OCI-LY7 (cell line): ENCODE results near the gene FMNL2. TPM values are rescaled to one million over a fixed set of nuclear protein-coding genes. Genes with fewer than 3 reads are reported as not detected.

Source experiments
- BruUV-seq: library from RNA; stranded (reverse); fragments of 400-500 nt; replicated peaks from 2 replicates; lab custom pipeline; 2021; lab: Mats Ljungman, UMichigan
- CTCF ChIA-PET: fragments of 300-600 bp; sonication (Branson Sonifier 250); formaldehyde crosslinking; loops from one replicate; lab custom pipeline; 2022; ENCODE audit warnings: antibody characterized with exemption; ENCODE audit not compliant: unreplicated experiment; lab: Charles Lee
- POLR2A ChIA-PET: fragments of 300-600 bp; sonication (Branson Sonifier 250); formaldehyde crosslinking; loops from one replicate; lab custom pipeline; 2022; ENCODE audit warnings: antibody characterized with exemption; lab: Charles Lee
- DNase-seq: peaks from one replicate; pipeline ENCODE4 v3.0.0-alpha.2; 2015; ENCODE audit warnings: low spot score
- H2AFZ ChIP-seq: fragments of 200-600 bp; sonication (generic), shearing (Covaris generic); 2 replicates; pipeline ENCODE4 v1.6.1; 2014; ENCODE audit warnings: mild to moderate bottlenecking, antibody characterized with exemption, low read length, moderate library complexity
- H3K27ac ChIP-seq: fragments of 200-600 bp; sonication (generic); 2 replicates; pipeline ENCODE4 v1.5.1; 2014; ENCODE audit warnings: mixed run types, low read depth, mild to moderate bottlenecking, moderate library complexity, low read length, inconsistent platforms; ENCODE audit not compliant: poor library complexity, severe bottlenecking
- H3K36me3 ChIP-seq: fragments of 200-600 bp; sonication (generic); 2 replicates; pipeline ENCODE4 v1.6.1; 2014; ENCODE audit warnings: mild to moderate bottlenecking, antibody characterized with exemption, low read length, moderate library complexity, mixed read lengths; ENCODE audit not compliant: insufficient read depth
- H3K4me1 ChIP-seq: fragments of 200-600 bp; sonication (generic); 2 replicates; pipeline ENCODE4 v1.5.1; 2014; ENCODE audit warnings: mild to moderate bottlenecking, low read length; ENCODE audit not compliant: insufficient read depth, poor library complexity, severe bottlenecking
- H3K4me2 ChIP-seq: fragments of 200-600 bp; sonication (generic); 2 replicates; pipeline ENCODE4 v1.6.1; 2014; ENCODE audit warnings: mild to moderate bottlenecking, low read length
- H3K4me3 ChIP-seq: fragments of 200-600 bp; sonication (generic); 2 replicates; pipeline ENCODE4 v1.5.1; 2014; ENCODE audit warnings: mild to moderate bottlenecking, low read depth, low read length; ENCODE audit not compliant: poor library complexity, severe bottlenecking
- H3K79me2 ChIP-seq: fragments of 200-600 bp; sonication (generic); 2 replicates; pipeline ENCODE4 v1.6.1; 2016; ENCODE audit warnings: low read depth, mild to moderate bottlenecking, low read length, moderate library complexity, mixed read lengths; ENCODE audit not compliant: insufficient read depth
- H3K9me2 ChIP-seq: fragments of 200-600 bp; sonication (generic); 2 replicates; pipeline ENCODE4 v1.6.1; 2016; ENCODE audit warnings: mild to moderate bottlenecking, low read length, mixed read lengths; ENCODE audit not compliant: insufficient read depth
- H3K9me3 ChIP-seq: fragments of 200-600 bp; sonication (generic); 2 replicates; pipeline ENCODE4 v1.6.1; 2014; ENCODE audit warnings: mild to moderate bottlenecking, mixed run types, low read length, mixed read lengths
- H4K20me1 ChIP-seq: fragments of 200-600 bp; sonication (generic); 2 replicates; pipeline ENCODE4 v1.6.1; 2014; ENCODE audit warnings: mild to moderate bottlenecking, antibody characterized with exemption, low read length, moderate library complexity, mixed read lengths; ENCODE audit not compliant: insufficient read depth
- CTCF ChIP-seq: fragments of 200-600 bp; sonication (generic); conservative IDR thresholded peaks from 2 replicates; pipeline ENCODE4 v1.5.1; 2014; ENCODE audit warnings: mild to moderate bottlenecking, antibody characterized with exemption, low read length, moderate library complexity, mixed read lengths
- EZH2phosphoT487 ChIP-seq: fragments of 200-600 bp; sonication (generic); IDR thresholded peaks from 2 replicates; pipeline ENCODE4 v1.6.1; 2018; ENCODE audit warnings: low read depth, borderline replicate concordance, mild to moderate bottlenecking, mixed run types, antibody characterized with exemption, low read length, moderate library complexity, mixed read lengths
- intact Hi-C: fragments of 100-400 bp; cut with micrococcal nuclease; formaldehyde crosslinking; loops from one replicate; pipeline ENCODE4 v1.10.0; 2022; ENCODE audit not compliant: unreplicated experiment
- total RNA-seq, 2 experiments: library from RNA; depleted of rRNA in 1 of 2; stranded (reverse); fragments of >200 nt in 1 of 2; shearing (Covaris generic) in 1 of 2; gene quantifications; 2 replicates each; pipeline ENCODE4 v1.2.3, GENCODE V29; 2014 to 2022

Gene FMNL2
- total RNA-seq, 2 experiments from 2014 or later, result 0.03 to 0.21 TPM

- TF ChIP-seq EZH2phosphoT487, result no peak
- ChIA-PET POLR2A (no interaction called here), CTCF (no interaction called here)
- H2AFZ ChIP-seq, result no peak overlapping the region
- H3K4me3 ChIP-seq, result no peak overlapping the region
- no peaks in the 10 kb centered on the region for H3K79me2 ChIP-seq
- no peaks in the 10 kb centered on the region for H3K4me1 ChIP-seq
- no peaks in the 10 kb centered on the region for H3K9me3 ChIP-seq
- no peak for DNase-seq
- no peaks in the 10 kb centered on the region for H3K36me3 ChIP-seq
- H3K9me2 ChIP-seq, result no peaks in the 10 kb centered on the region
- intact Hi-C loops, result no loop called here
- no peak overlapping the region for H3K4me2 ChIP-seq
- no peak overlapping the region for H3K27ac ChIP-seq
- no TSS peak for BruUV-seq
- H4K20me1 ChIP-seq, result no peaks in the 10 kb centered on the region
Measured at GRCh38 chr2:152587187-152587947, 252.4 kb downstream of the FMNL2 start.

GRCh38 chr2:152588998-152589397 lies 254.0 kb downstream of the FMNL2 start:
- Histone ChIP-seq H4K20me1 (no peaks in the 10 kb centered on the region), H3K4me2 (no peak overlapping the region), H3K4me1 (no peaks in the 10 kb centered on the region), H3K9me3 (no peaks in the 10 kb centered on the region), H3K4me3 (no peak overlapping the region), H3K36me3 (no peaks in the 10 kb centered on the region), H3K9me2 (no peaks in the 10 kb centered on the region), H3K27ac (no peak overlapping the region), H3K79me2 (no peaks in the 10 kb centered on the region), H2AFZ (no peak overlapping the region)
- DNase-seq, result no peak
- CTCF ChIA-PET, result no interaction called here
- no TSS peak for BruUV-seq
- intact Hi-C loops, result no loop called here
- POLR2A ChIA-PET, result interaction anchor here (0.5 kb wide), 1 partner anchor 1252 kb away, joined by 3 read pairs; no protein-coding TSS in a partner anchor
- TF ChIP-seq EZH2phosphoT487 (no peak), CTCF (no peak)

GRCh38 chr2:152594022-152594766 lies 259.2 kb downstream of the FMNL2 start:
- peaks cover 6% of the 10 kb centered on the region; the same call in 1 of the 2 replicates for H3K9me2 ChIP-seq

More at GRCh38 chr2:152594022-152594766, 259.2 kb downstream of the FMNL2 start:
- POLR2A ChIA-PET, result interaction anchor here (0.5 to 1.0 kb wide), 2 partner anchors 17 to 70 kb away, joined by 3 read pairs; no protein-coding TSS in a partner anchor
- no peak overlapping the region for H3K4me2 ChIP-seq
- DNase-seq, result peak; percentile 3
- no TSS peak for BruUV-seq
- H2AFZ ChIP-seq, result no peak overlapping the region
- no peaks in the 10 kb centered on the region for H3K79me2 ChIP-seq
- H3K36me3 ChIP-seq, result no peaks in the 10 kb centered on the region
- H3K4me3 ChIP-seq, result no peak overlapping the region
- intact Hi-C loops, result no loop called here
- no peak for TF ChIP-seq CTCF
- TF ChIP-seq EZH2phosphoT487, result no peak
- H3K27ac ChIP-seq, result no peak overlapping the region
- 0 out of 2 replicates have a peak, but pooled peaks cover 5% of the 10 kb centered on the region for H3K9me3 ChIP-seq
- CTCF ChIA-PET, result no interaction called here
- no peaks in the 10 kb centered on the region for H3K4me1 ChIP-seq
- H4K20me1 ChIP-seq, result no peaks in the 10 kb centered on the region
